Measurements from ENCODE around the gene LY9.

- TF ChIP-seq CTCF (IDR thresholded peaks at IDR 0.05) (no peak), POLR2A (IDR thresholded peaks at IDR 0.05) (no peak)
These were observed 18.9 kb downstream of the LY9 start for GRCh38 chr1:160814856-160815255.

All from suprapubic skin (tissue), 3 donors.